Endothelial cell (in vitro differentiated cells): ENCODE measurements around the gene TRAPPC3L. TPM values are rescaled to one million over a fixed set of nuclear protein-coding genes. Genes with fewer than 3 reads are reported as not detected.

Source experiments
- DNase-seq: peaks from one replicate; pipeline ENCODE4 v3.0.0; 2021; ENCODE audit warnings: low spot score
- H3K27ac Mint-ChIP-seq: one replicate; pipeline ENCODE4 v1.8.0; 2021; ENCODE audit warnings: mixed read lengths, inconsistent platforms; ENCODE audit not compliant: unreplicated experiment
- H3K27me3 Mint-ChIP-seq: one replicate; pipeline ENCODE4 v1.8.0; 2021; ENCODE audit warnings: mild to moderate bottlenecking, moderate library complexity, mixed read lengths, inconsistent platforms; ENCODE audit not compliant: unreplicated experiment
- H3K36me3 Mint-ChIP-seq: one replicate; pipeline ENCODE4 v1.8.0; 2021; ENCODE audit warnings: mild to moderate bottlenecking, low read depth, mixed read lengths, inconsistent platforms; ENCODE audit not compliant: unreplicated experiment
- H3K4me1 Mint-ChIP-seq: one replicate; pipeline ENCODE4 v1.8.0; 2021; ENCODE audit warnings: mild to moderate bottlenecking, mixed read lengths, inconsistent platforms; ENCODE audit not compliant: unreplicated experiment
- H3K4me3 Mint-ChIP-seq: one replicate; pipeline ENCODE4 v1.8.0; 2021; ENCODE audit warnings: mild to moderate bottlenecking, mixed read lengths, inconsistent platforms; ENCODE audit not compliant: unreplicated experiment
- H3K9me3 Mint-ChIP-seq: one replicate; pipeline ENCODE4 v1.8.0; 2021; ENCODE audit warnings: mixed read lengths, inconsistent platforms; ENCODE audit not compliant: unreplicated experiment
- CTCF ChIP-seq: fragments of 200-600 bp; sonication (generic); IDR thresholded peaks from one replicate; pipeline ENCODE4 v1.5.0; 2021; ENCODE audit warnings: antibody characterized with exemption; ENCODE audit not compliant: unreplicated experiment
- total RNA-seq: library from RNA; stranded (reverse); fragmentation: NEBNext Ultra II Directional; extraction: Animal tissue kit (Norgen Biotek cat#: 25700); gene quantifications from one replicate; pipeline ENCODE4 v1.2.1, GENCODE V29; 2021; ENCODE audit not compliant: unreplicated experiment

TRAPPC3L gene
- total RNA-seq, 1 donor from 2014 or later: not detected

DNA sequence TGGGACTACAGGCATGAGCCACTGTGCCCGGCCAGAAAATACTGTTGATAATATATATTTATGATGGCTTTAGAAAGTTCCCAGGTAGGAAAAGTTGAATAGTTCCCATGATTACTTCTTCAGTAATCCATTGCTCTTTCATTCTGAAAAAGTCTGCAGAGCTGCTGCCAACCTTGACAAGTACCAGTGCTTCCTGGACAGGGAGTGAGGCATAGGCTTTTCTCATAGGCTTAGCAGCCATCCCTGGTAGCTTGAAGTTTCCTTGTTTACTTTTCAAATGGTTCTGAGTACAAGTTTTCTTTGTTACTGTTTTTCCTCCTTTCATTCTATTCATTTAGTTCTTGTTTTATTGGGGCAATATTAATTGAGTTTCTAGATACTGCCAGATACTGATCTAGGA, 33.7 kb upstream of the TRAPPC3L start:
- no peaks in the 10 kb centered on the region for H3K9me3 Mint-ChIP-seq
- DNase-seq: no peak
- TF ChIP-seq CTCF: no peak
- no peaks in the 10 kb centered on the region for H3K36me3 Mint-ChIP-seq
- no peak overlapping the region for H3K4me3 Mint-ChIP-seq
- H3K4me1 Mint-ChIP-seq: peaks cover 3% of the 10 kb centered on the region
- peaks cover 2% of the 10 kb centered on the region for H3K27me3 Mint-ChIP-seq
- H3K27ac Mint-ChIP-seq: no peak overlapping the region

GRCh38 chr6:116578335-116578734, 32.9 kb upstream of the TRAPPC3L start:
- no peak overlapping the region for H3K27ac Mint-ChIP-seq
- no peak for DNase-seq
- H3K36me3 Mint-ChIP-seq: no peaks in the 10 kb centered on the region
- H3K4me3 Mint-ChIP-seq: no peak overlapping the region
- TF ChIP-seq CTCF: no peak
- no peaks in the 10 kb centered on the region for H3K9me3 Mint-ChIP-seq
- peaks cover 2% of the 10 kb centered on the region for H3K27me3 Mint-ChIP-seq
- peaks cover 6% of the 10 kb centered on the region for H3K4me1 Mint-ChIP-seq

DNA sequence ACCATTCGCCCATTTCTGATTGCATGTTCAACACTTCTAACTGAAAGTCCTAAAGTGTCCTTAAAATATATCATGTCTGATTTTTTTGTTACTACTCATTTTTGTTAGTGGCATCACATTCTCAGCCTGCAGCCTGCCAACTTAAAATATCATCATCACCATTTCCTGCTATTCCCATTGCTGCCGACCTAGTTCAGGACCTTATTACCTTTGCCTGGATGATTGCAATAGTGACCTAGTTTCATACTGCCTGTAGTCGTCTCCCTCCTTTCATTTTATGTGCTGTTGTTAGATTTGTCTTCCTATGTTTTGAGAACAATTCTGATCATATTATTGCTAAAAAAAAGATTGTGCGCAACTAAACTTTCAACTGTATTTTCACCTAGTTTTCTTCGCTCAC, 32.0 kb upstream of the TRAPPC3L start:
- no peak for TF ChIP-seq CTCF
- H3K9me3 Mint-ChIP-seq: no peaks in the 10 kb centered on the region
- peaks cover 2% of the 10 kb centered on the region for H3K27me3 Mint-ChIP-seq
- H3K4me3 Mint-ChIP-seq: no peak overlapping the region
- H3K4me1 Mint-ChIP-seq: peaks cover 11% of the 10 kb centered on the region
- H3K36me3 Mint-ChIP-seq: no peaks in the 10 kb centered on the region
- no peak for DNase-seq
- peak overlapping the region; percentile 5 for H3K27ac Mint-ChIP-seq

- H3K4me3 Mint-ChIP-seq: no peak overlapping the region
- no peak for TF ChIP-seq CTCF
- no peaks in the 10 kb centered on the region for H3K9me3 Mint-ChIP-seq
- DNase-seq: no peak
- H3K4me1 Mint-ChIP-seq: peaks cover 23% of the 10 kb centered on the region
- H3K36me3 Mint-ChIP-seq: no peaks in the 10 kb centered on the region
- H3K27me3 Mint-ChIP-seq: peaks cover 2% of the 10 kb centered on the region
- no peak overlapping the region for H3K27ac Mint-ChIP-seq
Observed at GRCh38 chr6:116575227-116575626, 29.7 kb upstream of the TRAPPC3L start.

- peak overlapping the region; percentile 82 for H3K27ac Mint-ChIP-seq
- peaks cover 43% of the 10 kb centered on the region for H3K4me1 Mint-ChIP-seq
- peak overlapping the region; percentile 93 for H3K4me3 Mint-ChIP-seq
- no peaks in the 10 kb centered on the region for H3K36me3 Mint-ChIP-seq
- H3K9me3 Mint-ChIP-seq: no peaks in the 10 kb centered on the region
- DNase-seq: no peak
- peaks cover 4% of the 10 kb centered on the region for H3K27me3 Mint-ChIP-seq
- no peak for TF ChIP-seq CTCF
Observed at GRCh38 chr6:116572162-116572561, 26.7 kb upstream of the TRAPPC3L start.
